GM19438 (cell line): ENCODE results near the gene ATG7.
"Not testable (repeated sequence)": the region's sequence is repeated elsewhere in the genome, so short reads cannot be mapped to it uniquely, and the experiment has no call there.

Source experiments
- ATAC-seq: cut with Tn5 transposase; IDR thresholded peaks from one replicate; pipeline ENCODE4 v1.9.1; 2021; ENCODE audit warnings: low read depth; ENCODE audit not compliant: unreplicated experiment

ATG7 gene

DNA sequence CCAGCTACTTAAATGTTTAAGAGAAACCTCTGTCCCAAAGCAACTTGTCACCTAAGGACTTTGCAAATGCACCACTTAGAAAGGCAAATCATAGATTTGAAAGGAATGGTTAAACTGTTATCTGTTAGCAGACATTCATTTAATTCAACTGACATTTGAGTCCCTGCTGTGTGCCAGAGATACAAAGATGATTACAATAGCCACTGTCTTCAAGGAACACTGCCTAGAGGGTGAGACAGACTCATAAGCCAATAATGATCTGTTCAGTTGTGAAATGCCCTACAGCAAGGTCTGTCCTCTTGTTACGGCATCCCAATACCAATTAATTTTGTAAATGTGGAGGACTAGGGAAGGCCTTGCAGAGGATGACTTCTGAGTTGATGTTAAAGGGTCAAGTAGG, 113.1 kb downstream of the ATG7 start:
- ATAC-seq, result no peak

DNA sequence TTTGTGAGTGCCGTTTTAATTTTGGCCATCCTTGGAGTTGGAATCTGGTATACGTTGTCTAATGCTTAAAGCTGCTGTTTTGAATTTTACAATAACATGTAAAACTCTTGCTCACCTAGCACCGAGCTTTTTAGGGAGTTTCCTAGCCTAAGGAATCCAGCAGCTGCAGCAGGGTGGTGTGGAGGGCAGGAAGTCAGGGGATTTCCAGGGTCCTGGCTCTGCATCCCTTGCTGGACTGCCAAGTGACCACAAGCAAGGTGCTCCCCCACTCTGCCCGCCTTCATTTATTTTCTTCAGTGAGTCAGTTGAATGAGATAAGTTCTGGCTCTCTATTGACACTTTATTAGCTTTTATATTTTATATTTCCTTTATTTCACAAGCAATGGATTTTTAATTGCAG, 113.7 kb downstream of the ATG7 start:
- ATAC-seq, result no peak

DNA sequence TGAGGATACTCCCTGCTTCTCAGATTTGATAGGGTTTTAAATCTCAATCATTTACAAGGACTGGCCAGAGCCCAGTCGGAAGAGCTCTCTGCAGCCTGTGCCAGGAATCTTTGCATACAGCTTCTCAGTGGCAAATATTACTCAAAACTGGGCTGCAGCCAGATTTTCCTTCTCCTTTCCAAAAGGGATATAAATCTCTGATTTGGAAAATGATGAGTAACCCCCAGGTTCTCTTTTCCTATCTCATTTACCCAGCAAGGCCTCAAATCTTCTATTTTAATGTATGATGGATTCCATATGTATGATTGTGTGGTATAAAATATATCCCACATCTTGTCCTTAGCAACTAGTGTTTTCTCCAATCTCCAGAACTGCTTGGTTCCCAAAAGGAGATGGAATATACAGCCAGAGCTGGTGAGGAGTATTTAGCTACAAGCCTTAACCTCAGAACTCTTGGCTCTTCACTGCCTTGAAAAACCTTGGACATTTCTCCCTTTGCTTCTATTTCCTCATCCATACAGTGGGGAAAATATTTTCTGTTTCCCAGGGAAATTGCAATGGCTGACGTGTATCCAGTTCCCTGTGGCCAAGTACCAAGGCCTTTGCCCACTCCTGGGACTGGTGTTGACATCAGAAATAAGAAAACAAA, 114.4 kb downstream of the ATG7 start:
- ATAC-seq, result no peak

DNA sequence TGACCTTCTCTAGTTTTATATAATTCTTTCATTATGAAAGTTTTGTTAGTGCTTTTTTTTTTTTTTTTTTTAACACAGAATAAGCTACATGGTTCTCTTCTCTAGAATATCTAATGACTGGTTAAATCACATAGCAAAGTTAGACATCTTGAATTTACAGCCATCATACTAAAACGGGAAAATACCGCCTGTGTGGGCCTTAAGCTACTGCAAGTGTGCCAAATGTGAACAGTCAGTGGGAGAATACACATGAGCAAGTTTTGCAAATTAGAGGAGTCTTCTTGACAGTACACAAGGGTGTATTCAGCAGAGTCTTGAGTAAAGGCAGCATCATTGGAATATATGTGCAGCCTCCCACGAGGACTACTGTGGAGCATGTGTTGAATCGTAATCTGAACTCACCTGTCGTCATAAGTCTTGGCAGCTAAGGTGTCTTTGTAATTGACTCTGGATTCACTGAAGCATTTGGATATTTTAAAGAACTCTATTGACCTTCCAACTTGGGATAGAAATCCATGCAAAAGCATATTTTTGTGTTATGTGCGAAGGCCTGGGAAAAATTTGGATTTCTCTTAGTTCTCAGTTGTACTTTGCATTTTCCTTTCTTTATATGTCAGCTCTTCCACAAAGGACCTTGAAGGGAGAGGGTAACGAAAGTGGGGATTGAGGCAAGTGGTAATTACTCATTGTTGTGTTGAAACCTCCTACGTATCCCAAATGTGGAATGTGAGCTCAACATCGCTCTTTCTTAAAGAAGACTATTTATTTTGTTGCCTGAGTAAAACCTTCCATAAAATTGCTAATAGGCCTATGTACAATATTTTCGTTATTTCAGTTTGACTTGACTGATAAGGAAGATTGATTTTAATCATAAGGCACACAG, 117.4 kb downstream of the ATG7 start:
- no peak for ATAC-seq

DNA sequence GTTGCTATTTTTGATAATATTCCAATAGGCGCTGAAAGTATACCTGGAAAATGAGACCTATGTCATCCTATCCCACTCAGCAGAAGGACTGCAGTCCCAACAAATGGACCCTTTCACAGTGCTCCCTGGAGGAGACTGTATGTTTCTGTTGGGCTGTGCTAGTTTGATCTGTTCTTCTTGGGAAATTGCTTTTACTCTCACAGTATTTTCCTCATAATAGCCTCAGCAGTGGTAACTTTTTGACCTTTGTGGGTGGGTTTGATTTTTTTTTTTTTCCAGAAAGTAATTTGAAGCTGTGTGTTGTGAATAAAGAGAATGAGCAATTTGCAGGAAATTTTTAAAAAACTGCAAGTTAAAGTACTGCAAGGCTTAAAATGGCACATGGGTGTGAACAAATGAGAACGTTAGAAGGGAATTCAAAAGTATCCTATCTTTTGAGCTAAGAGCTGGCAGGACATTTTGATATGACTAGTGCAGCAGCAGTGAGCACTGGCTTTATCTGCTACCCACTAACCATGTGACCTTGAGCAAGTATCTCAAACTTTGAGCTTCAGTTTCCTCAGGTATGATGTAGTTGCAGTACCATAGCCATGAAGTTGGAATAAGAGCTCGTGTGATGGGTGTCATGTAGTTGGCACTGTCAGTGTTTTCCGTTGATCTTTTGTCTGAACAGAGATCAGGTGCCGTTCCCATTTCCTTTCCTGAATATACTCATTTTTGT, 118.4 kb downstream of the ATG7 start:
- no peak for ATAC-seq

DNA sequence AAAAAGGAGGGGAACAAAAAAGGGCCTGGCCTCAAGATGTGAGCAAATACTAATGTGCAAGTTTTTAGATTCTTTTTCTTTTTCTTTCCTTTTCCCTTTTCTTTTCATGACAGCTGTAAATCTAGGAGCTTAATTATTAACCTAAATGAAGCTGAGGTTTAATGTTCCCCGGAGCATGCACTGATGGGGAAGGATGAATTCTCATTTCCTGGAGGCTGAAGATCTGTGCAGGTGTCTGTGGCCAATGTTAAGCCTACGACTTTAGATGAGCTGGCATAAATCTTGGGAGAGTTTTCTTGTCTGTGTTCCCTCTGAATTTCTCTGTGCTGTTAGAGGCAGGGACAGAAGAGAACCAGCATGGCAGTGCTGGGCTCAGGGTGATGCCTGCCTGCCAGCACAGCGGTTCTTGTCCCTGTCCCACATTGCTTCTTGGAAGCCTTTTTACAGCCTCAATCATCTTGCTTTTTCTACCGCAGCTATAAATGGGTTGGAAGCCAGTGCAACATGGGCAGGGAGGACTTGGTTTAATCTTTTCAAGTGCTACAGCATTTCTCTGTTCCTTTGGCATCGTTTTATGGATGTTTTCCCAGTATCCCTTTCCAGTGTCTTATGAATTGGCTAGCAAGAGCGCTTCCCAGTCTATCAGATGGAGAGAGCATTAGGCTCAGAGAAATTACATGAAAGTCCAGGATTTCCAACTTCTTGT, 119.1 kb downstream of the ATG7 start:
- ATAC-seq, result peak; percentile 67

DNA sequence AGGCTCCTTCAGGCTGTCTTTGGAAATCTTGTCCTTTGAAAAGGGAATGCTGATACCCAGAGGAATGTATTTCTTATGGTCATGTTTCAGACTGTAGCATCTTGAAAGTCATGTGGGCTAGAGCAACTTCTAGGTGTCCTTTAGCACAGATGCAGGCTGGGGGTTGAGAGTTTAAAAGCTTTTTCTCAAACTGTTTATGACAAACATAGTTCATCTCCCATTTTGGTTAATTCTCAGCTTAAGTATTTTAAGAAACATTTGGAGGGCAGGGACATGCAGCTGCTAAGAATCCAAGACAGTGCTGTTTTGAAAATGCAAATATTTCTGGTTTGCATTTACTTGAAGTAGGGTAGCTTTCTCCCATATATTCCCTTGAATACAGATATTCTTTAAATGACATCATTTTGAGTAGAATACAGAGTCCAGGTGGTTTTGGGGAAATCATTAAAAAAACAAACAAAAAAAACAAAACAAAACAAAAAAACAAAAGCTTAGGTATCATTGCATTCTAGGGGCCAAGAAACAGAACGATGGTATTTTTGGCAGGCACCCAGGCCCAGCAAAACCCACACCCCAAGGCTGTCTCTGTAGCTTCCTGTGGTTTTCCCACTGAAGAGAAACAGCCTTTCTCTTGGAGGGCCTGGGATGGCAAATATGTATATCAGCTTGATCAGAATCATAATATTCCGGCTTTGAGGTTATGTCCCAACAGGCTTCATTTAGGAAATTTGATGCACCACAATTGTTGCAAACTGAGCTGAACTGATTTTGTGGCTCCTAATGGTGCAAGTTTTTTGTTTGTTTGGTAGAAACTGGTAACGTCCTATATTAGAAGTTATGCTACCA, 120.0 kb downstream of the ATG7 start:
- ATAC-seq, result no peak

DNA sequence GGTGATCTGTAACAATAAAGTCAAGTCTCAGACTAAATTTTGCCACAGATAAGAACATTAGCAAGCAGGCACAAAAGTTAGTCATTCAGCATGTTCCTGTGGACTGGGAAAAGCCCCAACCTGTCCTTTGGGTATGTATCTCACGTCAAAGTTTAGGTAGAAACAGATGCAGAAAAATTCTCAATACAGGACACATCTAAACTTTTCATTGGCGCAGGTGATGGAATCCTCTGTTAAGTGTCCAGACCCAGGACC, 120.6 kb downstream of the ATG7 start:
- no peak for ATAC-seq

DNA sequence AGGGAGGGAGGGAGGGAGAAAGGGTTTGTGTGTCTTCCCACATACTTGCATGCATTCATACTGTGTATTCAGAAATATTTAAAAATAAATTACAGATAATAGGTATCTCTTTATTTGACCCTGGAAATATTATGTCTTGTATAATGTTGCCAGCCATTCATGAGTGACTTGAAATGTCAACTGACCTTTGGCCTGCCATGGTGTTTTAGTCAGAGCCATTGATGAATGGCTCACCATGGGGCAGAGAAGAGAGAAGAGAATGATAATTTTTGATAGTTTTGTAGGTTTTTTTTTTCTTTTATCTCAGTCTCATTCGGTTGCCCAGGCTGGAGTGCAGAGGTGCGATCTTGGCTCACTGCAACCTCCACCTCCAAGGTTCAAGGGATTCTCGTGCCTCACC, 121.2 kb downstream of the ATG7 start:
- ATAC-seq, result no peak

DNA sequence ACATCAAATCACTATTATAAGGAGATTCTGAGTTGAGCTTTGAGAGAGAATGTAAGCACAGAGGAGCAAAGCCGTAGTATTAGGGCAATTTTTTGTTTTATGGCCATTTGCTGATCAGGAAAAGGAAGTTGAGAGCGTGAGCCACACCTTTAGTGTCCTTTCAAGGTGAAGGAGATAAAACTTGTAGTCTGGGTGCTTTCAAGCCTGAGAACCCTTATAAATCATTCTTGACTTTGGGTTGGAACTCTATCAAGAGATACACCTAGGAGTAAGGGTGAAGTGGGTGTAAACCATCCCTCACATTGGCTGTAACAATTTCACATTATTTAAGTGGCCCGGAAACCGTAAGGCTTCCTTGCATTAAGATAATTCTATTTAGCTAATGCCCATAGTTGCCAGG, 122.2 kb downstream of the ATG7 start:
- no peak for ATAC-seq

DNA sequence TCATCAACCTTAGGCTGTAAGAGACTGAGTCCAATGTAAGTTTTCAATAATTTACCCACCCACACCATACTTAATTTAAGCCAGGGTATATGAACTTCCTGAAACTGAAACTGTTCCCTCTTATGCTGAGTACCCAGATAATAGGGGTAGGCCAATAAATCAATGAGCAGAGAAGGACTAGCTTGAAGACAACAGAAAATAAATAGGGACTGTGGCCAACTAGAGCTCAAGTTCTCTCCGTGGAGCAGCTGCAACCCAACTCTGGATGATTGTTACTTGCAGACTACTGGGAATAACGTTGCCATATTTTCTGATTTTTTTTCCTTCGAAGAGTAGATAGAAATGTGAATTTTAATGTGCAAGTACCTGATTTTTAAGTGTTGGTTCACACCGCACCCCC, 128.0 kb downstream of the ATG7 start:
- no peak for ATAC-seq

DNA sequence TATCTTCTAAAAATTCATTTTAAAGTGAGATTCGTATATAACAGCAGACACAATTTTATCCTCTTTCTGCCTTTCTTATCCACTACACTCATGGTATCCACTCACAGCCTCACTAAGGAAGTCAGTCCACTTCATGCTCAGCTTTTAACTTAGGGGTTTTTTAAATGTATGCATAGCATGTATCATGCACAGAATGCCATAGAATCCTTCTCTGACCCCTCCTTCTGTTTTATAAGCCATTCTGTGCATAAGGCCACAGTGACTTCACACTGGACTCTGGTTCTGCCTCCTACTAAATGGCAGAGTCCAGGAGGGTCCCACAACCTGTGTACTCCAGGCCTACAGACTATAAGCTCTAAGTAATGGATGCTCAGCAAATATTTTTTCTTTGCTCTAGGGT, 129.2 kb downstream of the ATG7 start:
- ATAC-seq, result no peak

DNA sequence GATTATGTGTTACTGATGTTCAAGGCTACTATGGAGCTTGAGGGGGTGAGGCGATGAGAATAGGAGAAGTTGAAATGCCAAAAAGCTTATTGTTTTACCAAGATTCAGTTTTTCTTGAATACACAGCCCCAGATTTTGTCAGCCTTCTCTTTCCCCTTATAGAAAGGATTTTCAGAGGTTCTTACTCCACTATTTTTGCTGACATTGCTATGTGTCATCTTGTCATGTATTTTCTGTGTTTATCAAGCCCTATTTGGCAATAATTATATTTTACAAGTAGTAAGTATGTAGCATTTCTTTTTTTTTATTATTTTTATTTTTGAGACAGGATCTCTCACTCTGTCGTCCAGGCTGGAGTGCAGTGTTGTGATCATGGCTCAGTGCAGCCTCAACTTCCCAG, 133.1 kb downstream of the ATG7 start:
- no peak for ATAC-seq

DNA sequence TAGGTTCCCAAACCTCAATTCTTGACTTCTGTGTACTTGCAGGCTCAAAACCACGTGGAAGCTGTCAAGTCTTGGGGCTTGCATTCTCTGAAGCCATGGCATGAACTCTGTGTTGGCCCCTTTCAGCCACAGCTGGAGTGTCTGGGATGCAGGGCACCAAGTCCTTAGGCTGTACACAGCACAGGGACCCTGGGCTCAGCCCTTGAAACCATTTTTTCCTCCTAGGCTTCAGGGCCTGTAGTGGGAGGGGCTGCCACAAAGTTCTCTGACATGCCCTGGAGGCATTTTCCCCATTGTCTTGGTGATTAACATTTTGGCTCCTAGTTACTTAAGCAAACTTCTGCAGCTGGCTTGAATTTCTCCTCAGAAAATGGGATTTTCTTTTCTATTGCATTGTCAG, 135.4 kb downstream of the ATG7 start:
- no peak for ATAC-seq

DNA sequence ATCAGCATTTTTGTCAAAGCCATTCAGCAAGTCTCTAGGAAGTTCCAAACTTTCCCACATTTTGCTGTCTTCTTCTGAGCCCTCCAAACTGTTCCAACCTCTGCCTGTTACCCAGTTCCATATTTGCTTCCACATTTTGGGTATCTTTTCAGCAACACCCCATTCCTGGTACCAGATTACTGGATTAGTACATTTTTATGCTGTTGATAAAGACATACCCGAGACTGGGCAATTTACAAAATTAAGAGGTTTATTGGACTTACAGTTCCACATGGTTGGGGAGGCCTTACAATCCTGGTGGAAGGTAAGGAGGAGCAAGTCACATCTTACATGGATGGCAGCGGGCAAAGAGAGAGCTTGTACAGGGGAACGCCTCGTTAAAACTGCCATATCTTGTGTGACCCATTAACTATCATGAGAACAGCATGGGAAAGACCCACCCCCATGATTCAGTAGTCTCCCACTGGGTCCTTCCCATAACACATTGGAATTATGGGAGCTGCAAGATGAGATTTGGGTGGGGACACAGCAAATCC, 136.2 kb downstream of the ATG7 start:
- not testable (repeated sequence) for ATAC-seq

DNA sequence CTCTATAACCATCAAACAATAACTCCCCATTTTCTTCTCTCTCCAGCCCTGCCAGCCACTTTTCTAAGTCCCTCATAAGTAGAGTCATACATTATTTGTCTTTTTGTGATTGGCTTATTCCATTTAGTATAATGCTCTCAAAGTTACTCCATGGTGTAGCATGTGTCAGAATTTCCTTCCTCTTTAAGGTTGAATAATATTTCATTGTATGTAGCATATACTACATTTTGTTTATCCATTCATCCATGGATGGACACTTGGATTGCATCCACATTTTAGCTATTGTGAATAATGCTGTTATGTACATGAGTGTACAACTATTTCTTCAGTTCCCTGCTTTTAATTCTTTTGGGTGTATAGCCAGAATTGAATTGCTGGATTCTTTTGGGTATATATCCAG, 138.4 kb downstream of the ATG7 start:
- ATAC-seq, result no peak

DNA sequence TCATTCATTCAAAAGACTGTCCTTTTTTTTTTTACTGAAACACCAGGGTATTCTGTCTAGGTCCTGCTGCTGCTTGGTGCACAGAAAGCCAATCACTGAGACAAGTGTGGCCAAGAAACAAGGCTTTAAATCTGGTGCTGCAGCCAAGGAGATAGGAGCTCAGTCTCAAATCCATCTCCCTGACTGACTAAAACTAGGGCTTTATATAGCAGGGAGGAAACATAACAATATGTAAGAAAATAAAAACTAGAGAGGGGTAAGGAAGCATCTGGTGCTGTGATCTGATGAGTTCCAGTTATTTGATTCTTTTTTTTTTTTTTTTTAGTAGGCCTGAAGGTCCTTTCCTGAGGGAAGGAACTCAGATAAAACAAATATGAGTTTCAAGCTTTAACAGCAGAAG, 139.8 kb downstream of the ATG7 start:
- ATAC-seq, result no peak

DNA sequence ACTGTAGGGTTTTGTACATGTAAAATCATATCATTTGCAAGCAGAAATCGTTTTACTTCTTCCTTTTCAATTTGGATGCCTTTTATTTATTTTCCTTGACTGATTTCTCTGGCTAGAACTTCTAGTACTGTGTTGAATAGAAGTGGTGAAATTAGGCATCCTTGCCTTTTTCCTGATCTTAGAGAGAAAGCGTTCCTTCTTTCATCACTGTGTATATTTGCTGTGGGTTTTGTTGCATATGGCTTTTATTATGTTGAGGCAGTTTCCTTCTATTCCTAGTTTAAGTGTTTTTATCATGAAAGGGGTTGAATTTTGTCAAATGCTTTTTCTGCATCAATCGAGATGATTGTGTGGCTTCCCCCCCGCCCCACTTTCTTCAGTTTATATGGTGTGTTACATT, 140.9 kb downstream of the ATG7 start:
- no peak for ATAC-seq

DNA sequence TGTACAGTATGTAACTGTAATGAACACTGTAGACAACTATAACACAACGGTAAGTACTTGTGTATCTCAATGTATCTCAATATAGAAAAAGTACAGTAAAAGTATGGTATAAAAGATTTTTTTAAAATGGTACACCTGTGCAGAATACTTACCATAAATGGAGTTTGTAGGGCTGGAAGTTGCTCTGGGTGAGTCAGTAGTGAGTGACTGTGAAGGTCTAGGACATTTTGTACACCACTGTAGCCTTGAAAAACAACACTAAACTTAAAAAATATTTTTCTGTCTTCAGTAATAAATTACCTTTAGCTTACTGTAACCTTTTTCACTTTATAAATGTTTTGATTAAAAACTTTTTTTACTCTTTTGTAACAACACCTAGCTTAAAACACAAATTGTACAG, 142.9 kb downstream of the ATG7 start:
- no peak for ATAC-seq

DNA sequence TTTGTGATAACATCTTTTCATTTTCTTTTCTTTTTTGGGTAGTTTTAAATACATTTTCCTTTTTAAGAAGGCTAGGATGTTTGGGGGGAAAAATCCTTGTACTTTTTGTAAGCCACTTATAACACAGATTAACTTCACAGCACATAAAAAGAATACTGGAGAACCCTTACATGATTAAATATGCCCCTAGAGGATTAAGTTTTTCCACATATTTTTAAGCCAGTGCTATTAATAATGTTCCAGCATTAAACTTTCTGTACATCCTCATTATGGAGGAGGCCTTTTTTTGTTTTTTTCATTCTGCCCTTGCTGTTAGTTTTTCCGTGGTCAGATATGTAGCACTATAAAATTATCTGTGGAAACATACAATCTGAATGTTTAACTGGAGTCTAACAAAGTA, 147.9 kb downstream of the ATG7 start:
- no peak for ATAC-seq
